T-cell (primary cell): ENCODE results near the gene C15orf39. TPM values are rescaled to one million over a fixed set of nuclear protein-coding genes. Genes with fewer than 3 reads are reported as not detected.
A peak's percentile ranks its signal among the peaks of the same experiment; 100 is the strongest.

ENCODE experiments used
- ATAC-seq, 4 experiments: fragments of 200-7000 bp in 3 of 4; fragments of 150-1000 bp in 1 of 4; cut with Tn5 transposase; replicated peaks in 1 of 4; 1 replicate in 3 of 4; 2 replicates in 1 of 4; pipeline ENCODE4 v1.10.0; 2021; ENCODE audit warnings: moderate library complexity in 3 of 4, mild to moderate bottlenecking in 2 of 4, moderate number of reproducible peaks in 1 of 4
- CTCF ChIA-PET, 2 donors: fragments of 300-600 bp; sonication (Branson Sonifier 250); formaldehyde crosslinking; loops; one replicate each; lab custom pipeline; 2022; ENCODE audit warnings: antibody characterized with exemption in 2 of 2; lab: Charles Lee
- POLR2A ChIA-PET, 2 donors: fragments of 300-600 bp; sonication (Branson Sonifier 250); formaldehyde crosslinking; loops; one replicate each; lab custom pipeline; 2022; ENCODE audit warnings: antibody characterized with exemption in 2 of 2; lab: Charles Lee
- DNase-seq, 35 experiments: peaks; one replicate each; pipeline versions ENCODE4 v3.0.0 to v3.0.0-alpha.2; 2013 to 2023
- H3K27ac ChIP-seq: one replicate; pipeline ENCODE4 v1.5.1; 2013; ENCODE audit warnings: low read length
- H3K27me3 ChIP-seq, 2 experiments: replicated peaks in 1 of 2; 1 replicate in 1 of 2; 2 replicates in 1 of 2; pipeline versions ENCODE4 v1.6.1 to v1.7.0; 2013; ENCODE audit warnings: low read length in 1 of 2, mixed read lengths in 1 of 2; ENCODE audit not compliant: control insufficient read depth in 2 of 2, insufficient read depth in 2 of 2; ENCODE audit errors: extremely low read depth in 1 of 2
- H3K36me3 ChIP-seq, 2 donors: 1 replicate in 1 of 2; 2 replicates in 1 of 2; pipeline versions ENCODE4 v1.6.1 to v1.7.0; 2013; ENCODE audit warnings: low read length in 1 of 2; ENCODE audit not compliant: control insufficient read depth in 2 of 2, insufficient read depth in 1 of 2; ENCODE audit errors: extremely low read depth in 1 of 2
- H3K4me1 ChIP-seq, 2 experiments: 1 replicate in 1 of 2; 2 replicates in 1 of 2; pipeline versions ENCODE4 v1.6.1 to v1.7.0; 2013; ENCODE audit warnings: low read length in 2 of 2, mixed read lengths in 1 of 2; ENCODE audit not compliant: insufficient read depth in 2 of 2, control insufficient read depth in 1 of 2; ENCODE audit errors: extremely low read depth in 1 of 2
- H3K4me3 ChIP-seq, 2 donors: 1 replicate in 1 of 2; 2 replicates in 1 of 2; pipeline versions ENCODE4 v1.5.1 to v1.7.0; 2013; ENCODE audit warnings: mild to moderate bottlenecking in 2 of 2, low read length in 1 of 2, moderate library complexity in 1 of 2; ENCODE audit not compliant: control insufficient read depth in 1 of 2; ENCODE audit errors: extremely low read depth in 1 of 2
- H3K9me3 ChIP-seq: 2 replicates; pipeline ENCODE4 v1.7.0; 2013
- H3K27ac Mint-ChIP-seq, 2 donors: one replicate each; pipeline ENCODE4 v1.8.0; 2020 to 2021; ENCODE audit warnings: mild to moderate bottlenecking in 2 of 2, mixed read lengths in 2 of 2
- H3K27me3 Mint-ChIP-seq, 2 donors: one replicate each; pipeline ENCODE4 v1.8.0; 2021 to 2022; ENCODE audit warnings: mixed read lengths in 2 of 2
- H3K36me3 Mint-ChIP-seq: one replicate; pipeline ENCODE4 v1.8.0; 2021; ENCODE audit warnings: mixed read lengths
- H3K4me1 Mint-ChIP-seq, 3 donors: one replicate each; pipeline ENCODE4 v1.8.0; 2020 to 2022; ENCODE audit warnings: mixed read lengths in 3 of 3, mild to moderate bottlenecking in 1 of 3
- H3K4me3 Mint-ChIP-seq, 3 donors: one replicate each; pipeline ENCODE4 v1.8.0; 2020 to 2022; ENCODE audit warnings: mild to moderate bottlenecking in 3 of 3, mixed read lengths in 3 of 3, moderate library complexity in 3 of 3
- H3K9me3 Mint-ChIP-seq, 3 donors: one replicate each; pipeline ENCODE4 v1.8.0; 2020 to 2022; ENCODE audit warnings: mixed read lengths in 3 of 3
- WGBS: methylation state at CpG from one replicate; pipeline ENCODE4 v1.1.5; 2013; ENCODE audit warnings: missing lambda C conversion rate; ENCODE audit not compliant: insufficient coverage; 5-methylcytosine and 5-hydroxymethylcytosine counted together
- total RNA-seq, 35 experiments: library from RNA in 6 of 35; stranded (reverse) in 6 of 35; fragments of 120-200 nt in 1 of 35; gene quantifications; one replicate each; pipeline versions ENCODE4 v1.2.1 to v1.2.4 and lab custom pipeline; 2013 to 2026

C15orf39 gene
- total RNA-seq, 5 donors from 2014 or later (not counting 1 experiment from before 2014, with no cell fraction given) = 25.2 to 40.3 (median 37.8) TPM

GRCh38 chr15:75199357-75199940 lies 2.2 kb upstream of the C15orf39 start:
- H3K36me3 Mint-ChIP-seq = no peaks in the 10 kb centered on the region
- POLR2A ChIA-PET = interaction anchor here in 1 of 2 donors (0.8 kb wide), 1 partner anchor 170 kb away, joined by 3 read pairs; no protein-coding TSS in a partner anchor
- H3K27ac ChIP-seq = no peak overlapping the region
- no peaks in the 10 kb centered on the region for H3K9me3 Mint-ChIP-seq
- ATAC-seq = no peak
- DNase-seq = no peak
- H3K27ac Mint-ChIP-seq = no peak overlapping the region
- H3K4me3 ChIP-seq = no peak overlapping the region
- no peaks in the 10 kb centered on the region for H3K36me3 ChIP-seq
- WGBS = no CpG with 5 or more reads among the region's 2 CpGs
- H3K4me3 Mint-ChIP-seq = peak overlapping the region in 1 of 3 donors; percentile 94
- CTCF ChIA-PET = interaction anchor here (0.6 to 0.7 kb wide), 3 partner anchors 141 to 686 kb away, joined by 3 to 5 read pairs (median 3); no protein-coding TSS in a partner anchor
- peaks cover 0 to 24% of the 10 kb centered on the region in 2 experiments for H3K27me3 ChIP-seq
- peaks cover 20 to 51% of the 10 kb centered on the region in 2 experiments for H3K4me1 ChIP-seq
- no peaks in the 10 kb centered on the region for H3K9me3 ChIP-seq
- H3K27me3 Mint-ChIP-seq = peaks cover 1 to 5% of the 10 kb centered on the region in 2 donors
- peaks cover 32 to 36% (median 33%) of the 10 kb centered on the region in 3 donors for H3K4me1 Mint-ChIP-seq

- H3K9me3 Mint-ChIP-seq = no peaks in the 10 kb centered on the region
- no peak for ATAC-seq
- H3K4me1 Mint-ChIP-seq = peaks cover 40 to 45% (median 41%) of the 10 kb centered on the region in 3 donors
Measured at GRCh38 chr15:75200391-75200764, 1.3 kb upstream of the C15orf39 start.

GRCh38 chr15:75200765-75201615 lies 692 bp upstream of the C15orf39 start:
- H3K4me1 Mint-ChIP-seq = peaks cover 40 to 45% (median 41%) of the 10 kb centered on the region in 3 donors
- ATAC-seq = no peak
- 29% methylated on average over 12 of the region's 21 CpGs for WGBS

More at GRCh38 chr15:75200391-75200764, 1.3 kb upstream of the C15orf39 start:
- H3K27ac Mint-ChIP-seq = peak overlapping the region in 1 of 2 donors; percentile 11
- H3K27me3 Mint-ChIP-seq = no peaks in the 10 kb centered on the region
- Histone ChIP-seq H3K9me3 (no peaks in the 10 kb centered on the region), H3K4me3 (no peak overlapping the region), H3K36me3 (no peaks in the 10 kb centered on the region), H3K4me1 (peaks cover 20 to 59% of the 10 kb centered on the region in 2 experiments), H3K27me3 (peaks cover 0 to 15% of the 10 kb centered on the region in 2 experiments), H3K27ac (no peak overlapping the region)
- ChIA-PET CTCF (no interaction called here), POLR2A (no interaction called here)
- DNase-seq = no peak
- H3K4me3 Mint-ChIP-seq = peak overlapping the region; percentile 89 to 94 (median 91)
- 97% methylated on average over 5 of the region's 11 CpGs for WGBS
- H3K36me3 Mint-ChIP-seq = no peaks in the 10 kb centered on the region

GRCh38 chr15:75202251-75203016 lies 752 bp downstream of the C15orf39 start:
- ATAC-seq = peak; percentile 69 to 74 (median 72)
- Histone ChIP-seq H3K27me3 (peaks cover 0 to 8% of the 10 kb centered on the region in 2 experiments), H3K9me3 (no peaks in the 10 kb centered on the region), H3K4me3 (peak overlapping the region; percentile 81 to 87), H3K27ac (peak overlapping the region; percentile 75), H3K36me3 (peaks cover 10 to 17% of the 10 kb centered on the region in 2 donors), H3K4me1 (peaks cover 20 to 59% of the 10 kb centered on the region in 2 experiments)
- Mint-ChIP-seq H3K27me3 (no peaks in the 10 kb centered on the region), H3K4me3 (peak overlapping the region; percentile 86 to 94 (median 91)), H3K4me1 (peaks cover 41 to 45% (median 45%) of the 10 kb centered on the region in 3 donors), H3K27ac (peak overlapping the region; percentile 86 to 88), H3K9me3 (no peaks in the 10 kb centered on the region), H3K36me3 (no peaks in the 10 kb centered on the region)
- DNase-seq = peak; percentile 66 to 93 (median 88)
- ChIA-PET CTCF (interaction anchor here (0.6 to 1.5 kb wide), 5 partner anchors 67 to 214 kb away, joined by 3 to 5 read pairs (median 5); partner anchors contain the start of gene PPCDC (in 1 of the 2)), POLR2A (interaction anchor here in 1 of 2 donors (0.6 kb wide), 2 partner anchors 294 to 647 kb away, joined by 5 to 7 read pairs; no protein-coding TSS in a partner anchor)
- WGBS = 0% methylated on average over 65 of the region's 71 CpGs

More at GRCh38 chr15:75200765-75201615, 692 bp upstream of the C15orf39 start:
- Mint-ChIP-seq H3K27me3 (no peaks in the 10 kb centered on the region), H3K36me3 (no peaks in the 10 kb centered on the region), H3K4me3 (peak overlapping the region; percentile 89 to 94 (median 91)), H3K9me3 (no peaks in the 10 kb centered on the region), H3K27ac (peak overlapping the region; percentile 83 to 92)
- Histone ChIP-seq H3K9me3 (no peaks in the 10 kb centered on the region), H3K4me1 (peaks cover 20 to 59% of the 10 kb centered on the region in 2 experiments), H3K36me3 (peaks cover 0 to 3% of the 10 kb centered on the region in 2 donors), H3K27me3 (peaks cover 0 to 10% of the 10 kb centered on the region in 2 experiments), H3K4me3 (peak overlapping the region; percentile 81 to 83), H3K27ac (no peak overlapping the region)
- CTCF ChIA-PET = interaction anchor here (0.6 to 1.5 kb wide), 5 partner anchors 93 to 510 kb away, joined by 3 to 7 read pairs (median 5); partner anchors contain the start of gene PPCDC (in 1 of the 2)
- peak in 24 of 35 experiments; percentile 15 to 46 (median 30) for DNase-seq
- POLR2A ChIA-PET = no interaction called here

GRCh38 chr15:75203017-75203907 lies 1.6 kb downstream of the C15orf39 start:
- ChIA-PET CTCF (interaction anchor here (0.6 to 1.7 kb wide), 5 partner anchors 13 to 174 kb away, joined by 3 to 10 read pairs (median 3); no protein-coding TSS in a partner anchor), POLR2A (no interaction called here)
- 8% methylated on average over 13 of the region's 18 CpGs for WGBS
- no peaks in the 10 kb centered on the region for H3K9me3 ChIP-seq
- peak overlapping the region; percentile 75 for H3K27ac ChIP-seq
- no peaks in the 10 kb centered on the region for H3K36me3 Mint-ChIP-seq
- peak overlapping the region; percentile 86 to 94 (median 91) for H3K4me3 Mint-ChIP-seq
- H3K4me1 ChIP-seq = peaks cover 20 to 59% of the 10 kb centered on the region in 2 experiments
- H3K9me3 Mint-ChIP-seq = no peaks in the 10 kb centered on the region
- H3K27me3 ChIP-seq = peaks cover 0 to 8% of the 10 kb centered on the region in 2 experiments
- ATAC-seq (no peak), DNase-seq (peak in 1 of 35 experiments; percentile 21)
- peak overlapping the region; percentile 81 to 87 for H3K4me3 ChIP-seq
- no peaks in the 10 kb centered on the region for H3K27me3 Mint-ChIP-seq
- peak overlapping the region; percentile 86 to 88 for H3K27ac Mint-ChIP-seq
- peaks cover 41 to 48% (median 47%) of the 10 kb centered on the region in 3 donors for H3K4me1 Mint-ChIP-seq
- peaks cover 17 to 25% of the 10 kb centered on the region in 2 donors for H3K36me3 ChIP-seq
